GM12865 (cell line): ENCODE data around the gene DTNBP1.
A peak's percentile ranks its signal among the peaks of the same experiment; 100 is the strongest.

Experiments used
- DNase-seq: peaks from one replicate; pipeline ENCODE4 v3.0.0; 2010; ENCODE audit warnings: low read depth
- H3K4me3 ChIP-seq: 2 replicates; pipeline ENCODE4 v1.5.1; 2011; ENCODE audit warnings: mild to moderate bottlenecking, low read depth, low read length, control low read depth
- TF ChIP-seq, protein P1 (sequence below): IDR thresholded peaks from 2 replicates; pipeline ENCODE4 v1.5.1; 2011; ENCODE audit warnings: low read length, control low read depth, low read depth, inconsistent platforms; ENCODE audit not compliant: insufficient read depth; ENCODE audit errors: missing control alignments

Gene DTNBP1

DNA sequence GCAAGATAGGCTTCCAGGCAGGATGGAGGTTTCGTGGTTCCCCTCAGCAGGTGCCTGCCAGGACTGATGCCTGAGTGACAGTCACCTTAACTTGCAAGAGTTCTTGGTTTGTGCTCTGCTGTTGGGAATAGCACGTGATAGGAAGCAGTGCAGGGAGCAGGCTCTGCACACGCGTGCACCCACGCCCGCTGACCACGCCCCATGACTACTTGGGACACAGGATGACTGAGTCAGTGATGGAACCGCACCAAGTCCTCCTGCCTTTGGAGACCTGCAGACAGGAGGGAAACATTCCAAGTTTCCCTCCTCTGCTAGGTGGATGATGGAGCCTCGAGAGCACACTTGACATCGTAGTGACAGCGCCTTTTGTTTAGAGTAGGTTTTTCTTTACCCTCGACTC, 164.2 kb downstream of the DTNBP1 start:
- DNase-seq: no peak
- TF ChIP-seq, protein P1, sequence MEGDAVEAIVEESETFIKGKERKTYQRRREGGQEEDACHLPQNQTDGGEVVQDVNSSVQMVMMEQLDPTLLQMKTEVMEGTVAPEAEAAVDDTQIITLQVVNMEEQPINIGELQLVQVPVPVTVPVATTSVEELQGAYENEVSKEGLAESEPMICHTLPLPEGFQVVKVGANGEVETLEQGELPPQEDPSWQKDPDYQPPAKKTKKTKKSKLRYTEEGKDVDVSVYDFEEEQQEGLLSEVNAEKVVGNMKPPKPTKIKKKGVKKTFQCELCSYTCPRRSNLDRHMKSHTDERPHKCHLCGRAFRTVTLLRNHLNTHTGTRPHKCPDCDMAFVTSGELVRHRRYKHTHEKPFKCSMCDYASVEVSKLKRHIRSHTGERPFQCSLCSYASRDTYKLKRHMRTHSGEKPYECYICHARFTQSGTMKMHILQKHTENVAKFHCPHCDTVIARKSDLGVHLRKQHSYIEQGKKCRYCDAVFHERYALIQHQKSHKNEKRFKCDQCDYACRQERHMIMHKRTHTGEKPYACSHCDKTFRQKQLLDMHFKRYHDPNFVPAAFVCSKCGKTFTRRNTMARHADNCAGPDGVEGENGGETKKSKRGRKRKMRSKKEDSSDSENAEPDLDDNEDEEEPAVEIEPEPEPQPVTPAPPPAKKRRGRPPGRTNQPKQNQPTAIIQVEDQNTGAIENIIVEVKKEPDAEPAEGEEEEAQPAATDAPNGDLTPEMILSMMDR: no peak

DNA sequence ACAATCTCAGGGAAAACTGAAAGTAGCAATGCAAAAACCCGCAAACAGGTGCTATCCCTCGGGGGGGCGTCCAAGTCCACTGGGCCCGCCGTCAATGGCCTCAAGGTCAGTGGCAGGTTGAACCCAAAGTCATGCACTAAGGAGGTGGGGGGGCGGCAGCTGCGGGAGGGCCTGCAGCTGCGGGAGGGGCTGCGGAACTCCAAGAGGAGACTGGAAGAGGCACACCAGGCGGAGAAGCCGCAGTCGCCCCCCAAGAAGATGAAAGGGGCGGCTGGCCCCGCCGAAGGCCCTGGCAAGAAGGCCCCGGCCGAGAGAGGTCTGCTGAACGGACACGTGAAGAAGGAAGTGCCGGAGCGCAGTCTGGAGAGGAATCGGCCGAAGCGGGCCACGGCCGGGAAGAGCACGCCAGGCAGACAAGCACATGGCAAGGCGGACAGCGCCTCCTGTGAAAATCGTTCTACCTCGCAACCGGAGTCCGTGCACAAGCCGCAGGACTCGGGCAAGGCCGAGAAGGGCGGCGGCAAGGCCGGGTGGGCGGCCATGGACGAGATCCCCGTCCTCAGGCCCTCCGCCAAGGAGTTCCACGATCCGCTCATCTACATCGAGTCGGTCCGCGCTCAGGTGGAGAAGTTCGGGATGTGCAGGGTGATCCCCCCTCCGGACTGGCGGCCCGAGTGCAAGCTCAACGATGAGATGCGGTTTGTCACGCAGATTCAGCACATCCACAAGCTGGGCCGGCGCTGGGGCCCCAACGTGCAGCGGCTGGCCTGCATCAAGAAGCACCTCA, 166.3 kb downstream of the DTNBP1 start:
- DNase-seq: no peak
- no peak overlapping the region for H3K4me3 ChIP-seq
- TF ChIP-seq, protein P1: no peak

More for the DNA sequence above, 164.2 kb downstream of the DTNBP1 start:
- H3K4me3 ChIP-seq: no peak overlapping the region

DNA sequence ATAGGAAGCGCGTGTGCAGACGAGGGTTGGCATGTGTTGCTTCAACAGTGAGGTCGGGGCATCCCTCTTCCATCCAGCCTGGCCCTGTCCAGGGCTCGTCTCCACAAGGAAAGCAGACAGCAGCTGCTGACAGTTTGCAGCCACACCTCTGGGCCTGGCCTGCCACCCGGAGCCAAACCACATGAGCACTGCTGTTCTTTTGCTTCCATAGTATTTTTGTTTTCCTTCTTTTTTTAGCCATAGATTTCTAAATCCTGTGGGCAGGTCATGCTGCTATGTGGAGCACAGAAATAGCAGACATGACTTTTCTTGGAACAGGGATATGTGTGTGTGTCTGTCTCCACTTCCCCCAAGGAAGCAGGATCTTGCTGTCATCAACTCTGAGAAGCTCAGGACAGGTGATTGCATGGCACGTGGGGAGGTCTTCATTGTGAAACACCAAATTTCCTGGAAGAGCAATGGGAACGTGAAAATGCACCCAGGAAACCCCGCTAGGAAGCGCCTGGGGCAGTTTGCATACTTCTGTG, 167.4 kb downstream of the DTNBP1 start:
- H3K4me3 ChIP-seq: no peak overlapping the region
- TF ChIP-seq, protein P1: no peak
- DNase-seq: no peak

DNA sequence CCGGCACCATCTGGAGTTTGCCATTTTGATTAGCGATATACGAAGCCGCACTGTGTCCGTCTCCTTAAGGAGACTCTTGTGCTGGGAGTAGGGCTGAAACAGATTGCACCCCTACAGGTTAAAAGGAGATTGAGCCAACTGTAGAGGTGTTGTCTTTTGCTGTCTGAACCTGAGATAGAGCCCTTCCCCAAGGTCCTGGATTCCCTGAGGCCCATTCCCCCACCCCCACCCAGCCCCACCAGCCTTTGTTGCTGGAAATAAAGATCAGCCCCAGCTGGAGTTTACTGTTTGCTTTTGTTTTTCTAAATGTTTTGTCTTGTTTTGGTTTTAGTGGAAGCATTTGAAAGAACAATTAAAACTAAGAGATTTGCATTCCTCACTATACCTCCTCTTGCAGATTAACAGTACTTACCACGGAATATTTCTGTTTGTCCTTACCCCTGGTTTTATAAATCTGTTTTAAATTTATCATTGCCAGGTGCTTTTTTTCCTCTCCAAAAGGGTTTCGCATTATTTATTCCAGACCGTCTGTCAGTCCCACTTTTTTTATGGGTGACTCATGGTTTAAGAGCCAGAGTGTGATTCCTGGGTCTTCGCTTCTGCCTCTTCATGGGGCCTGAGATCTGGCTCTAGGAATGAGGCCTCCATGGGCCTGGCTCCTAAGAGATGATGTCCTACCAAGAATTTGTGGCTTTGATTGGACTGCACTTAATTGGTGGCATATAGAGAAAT, 169.2 kb downstream of the DTNBP1 start:
- TF ChIP-seq, protein P1: no peak
- H3K4me3 ChIP-seq: no peak overlapping the region
- DNase-seq: no peak

DNA sequence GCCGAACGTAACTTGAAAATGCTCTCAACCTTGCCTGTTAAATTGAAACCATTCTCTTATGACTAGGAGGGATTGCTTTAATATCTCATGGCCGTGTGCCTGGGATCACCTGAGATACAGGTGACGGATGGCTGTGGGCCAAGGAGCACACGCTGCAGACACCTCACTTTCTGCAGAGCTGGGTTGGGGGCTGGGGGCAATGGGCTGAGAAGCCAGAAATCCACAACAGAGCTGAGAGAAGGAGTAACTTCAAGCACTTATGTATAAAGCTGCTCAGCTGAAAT, 170.9 kb downstream of the DTNBP1 start:
- no peak overlapping the region for H3K4me3 ChIP-seq
- no peak for DNase-seq
- TF ChIP-seq, protein P1: no peak

DNA sequence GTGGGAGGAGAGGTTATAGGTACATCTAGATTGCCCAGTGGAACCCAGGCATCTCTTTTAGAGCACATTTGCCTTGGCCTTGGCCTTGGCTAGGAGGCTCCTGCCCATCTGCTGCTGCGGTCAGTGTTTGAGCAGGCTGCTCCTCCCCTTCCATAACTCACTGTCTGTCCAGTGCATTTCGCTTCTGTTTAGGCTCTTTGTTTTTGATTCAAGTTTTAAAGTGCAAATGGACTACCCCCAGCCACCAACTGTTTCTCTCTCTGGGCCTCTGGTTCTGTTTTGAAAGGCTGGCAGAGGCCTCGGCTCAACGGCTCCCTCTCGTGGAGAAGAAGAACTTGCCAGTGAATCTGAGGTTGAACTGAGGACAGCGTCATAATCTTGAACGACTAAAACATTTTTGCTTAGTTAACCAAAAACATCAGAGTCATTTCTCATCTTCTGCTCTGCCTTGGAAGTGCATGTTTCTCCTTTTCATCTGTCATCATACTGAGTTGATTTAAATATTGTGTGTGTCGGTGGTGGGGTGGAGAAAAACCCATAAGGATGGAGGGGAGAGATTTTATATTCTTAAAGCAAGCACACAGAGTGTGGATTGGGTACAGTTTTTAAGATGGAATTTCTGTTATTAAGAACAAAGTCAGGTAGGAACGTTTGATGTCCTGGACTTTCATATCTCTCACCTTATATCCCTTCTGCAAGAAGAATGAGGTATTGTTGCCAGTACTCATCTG, 171.4 kb downstream of the DTNBP1 start:
- peak; percentile 70 for DNase-seq
- TF ChIP-seq, protein P1: peak; percentile 91
- H3K4me3 ChIP-seq: no peak overlapping the region
